M059J (cell line): ENCODE data around the gene PFN1. TPM values are rescaled to one million over a fixed set of nuclear protein-coding genes. Genes with fewer than 3 reads are reported as not detected.
"Not testable (repeated sequence)": the region's sequence is repeated elsewhere in the genome, so short reads cannot be mapped to it uniquely, and the experiment has no call there.

Experiments used
- DNase-seq: peaks from one replicate; pipeline ENCODE4 v3.0.0-alpha.2; 2012; ENCODE audit warnings: low read depth
- total RNA-seq: library from RNA; depleted of rRNA; stranded (reverse); fragments of >200 nt; shearing (Covaris generic); gene quantifications from 2 replicates; pipeline ENCODE4 v1.2.3, GENCODE V29; 2014

The PFN1 gene
- total RNA-seq, 1 experiment from 2014 or later = 1,238 TPM

- DNase-seq = peak; percentile 93
Measured at GRCh38 chr17:4945176-4945943, 3.0 kb downstream of the PFN1 start.

- no peak for DNase-seq
Measured at GRCh38 chr17:4944554-4945175, 3.7 kb downstream of the PFN1 start.

- DNase-seq = no peak
Measured at GRCh38 chr17:4944163-4944553, 4.2 kb downstream of the PFN1 start.

GRCh38 chr17:4942760-4943508, 5.4 kb downstream of the PFN1 start:
- no peak for DNase-seq

GRCh38 chr17:4941319-4941610, 7.1 kb downstream of the PFN1 start:
- DNase-seq = no peak

- peak; percentile 88 for DNase-seq
Measured at GRCh38 chr17:4940555-4941318, 7.6 kb downstream of the PFN1 start.

GRCh38 chr17:4939796-4940554, 8.4 kb downstream of the PFN1 start, which contains the start of the genes RNF167 and SLC25A11:
Gene RNF167 (plus strand): TSS chr17:4940268. CDS start chr17:4940910, 642 bp downstream.
Gene SLC25A11 (minus strand): TSS chr17:4940046. CDS start chr17:4939910, 136 bp downstream.
- DNase-seq = peak; percentile 99

GRCh38 chr17:4939546-4939795, 8.9 kb downstream of the PFN1 start:
- no peak for DNase-seq

GRCh38 chr17:4938688-4939545, 9.4 kb downstream of the PFN1 start:
- no peak for DNase-seq

GRCh38 chr17:4938069-4938491, 10.2 kb downstream of the PFN1 start:
- DNase-seq = no peak

- no peak for DNase-seq
Measured at GRCh38 chr17:4937553-4937952, 10.8 kb downstream of the PFN1 start.

GRCh38 chr17:4936436-4936835, 11.9 kb downstream of the PFN1 start:
- DNase-seq = no peak

- DNase-seq = no peak
Measured at GRCh38 chr17:4935650-4936049, 12.7 kb downstream of the PFN1 start.

GRCh38 chr17:4934173-4934979, 14.0 kb downstream of the PFN1 start:
- DNase-seq = peak; percentile 82

GRCh38 chr17:4933646-4934045, 14.7 kb downstream of the PFN1 start:
- DNase-seq = no peak

- no peak for DNase-seq
Measured at GRCh38 chr17:4932756-4933155, 15.6 kb downstream of the PFN1 start.

GRCh38 chr17:4931963-4932362, 16.4 kb downstream of the PFN1 start, which contains the start of gene GP1BA:
Gene GP1BA (plus strand): TSS chr17:4932277. CDS start chr17:4932605, 328 bp downstream.
- DNase-seq = peak; percentile 26

- no peak for DNase-seq
Measured at GRCh38 chr17:4928881-4929280, 19.4 kb downstream of the PFN1 start.

- not testable (repeated sequence) for DNase-seq
Measured at GRCh38 chr17:4926577-4927335, 21.6 kb downstream of the PFN1 start.
